ENCODE measurements around the gene PIK3R2. TPM values are rescaled to one million over a fixed set of nuclear protein-coding genes. Genes with fewer than 3 reads are reported as not detected.
A peak's percentile ranks its signal among the peaks of the same experiment; 100 is the strongest.

Gene PIK3R2
- total RNA-seq, 1 donor, result 36.7 TPM

DNA sequence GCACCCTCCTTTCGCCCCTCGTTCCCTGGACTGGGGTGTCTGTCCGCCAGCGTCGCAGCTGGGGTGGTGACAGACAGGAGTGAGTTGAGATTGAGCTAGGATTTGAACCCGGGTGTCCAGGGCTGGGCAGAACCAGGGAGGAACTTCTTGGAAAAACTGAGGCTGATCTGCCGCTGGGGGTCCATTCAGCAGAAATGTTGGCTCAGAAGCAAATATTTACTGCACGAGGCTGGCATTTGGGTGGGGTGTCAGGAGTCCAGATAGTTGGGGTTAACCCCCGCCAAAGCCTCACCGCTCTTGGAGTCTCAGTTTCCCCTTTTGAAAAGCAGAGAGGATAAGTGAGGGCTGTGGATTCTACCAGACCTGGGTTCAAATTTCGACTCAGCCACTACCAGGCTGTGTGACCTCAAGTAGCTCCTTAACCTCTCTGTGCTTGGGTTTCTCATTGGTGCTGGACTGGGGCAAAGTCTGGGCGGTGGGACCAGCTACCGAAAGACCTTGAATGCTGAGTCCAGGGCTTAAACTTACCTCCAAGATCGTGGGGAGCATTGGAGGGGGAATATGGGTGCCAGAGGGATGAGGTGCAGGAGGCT lies 34.4 kb upstream of the PIK3R2 start:
- peak overlapping the region; percentile 75 for H3K4me3 ChIP-seq (ENCODE audit: low read depth, low read length)
- DNase-seq (ENCODE audit: low read depth), result no peak
- TF ChIP-seq CTCF (IDR thresholded peaks at IDR 0.05; ENCODE audit: insufficient read depth, low read length), result no peak

- DNase-seq (ENCODE audit: low read depth), result peak; percentile 54
- TF ChIP-seq CTCF (IDR thresholded peaks at IDR 0.05; ENCODE audit: insufficient read depth, low read length), result no peak
- H3K4me3 ChIP-seq (ENCODE audit: low read depth, low read length), result peak overlapping the region; percentile 75
Observed at GRCh38 chr19:18119013-18119716, 33.8 kb upstream of the PIK3R2 start.

- no peak for TF ChIP-seq CTCF (IDR thresholded peaks at IDR 0.05; ENCODE audit: insufficient read depth, low read length)
- DNase-seq (ENCODE audit: low read depth), result no peak
- no peak overlapping the region for H3K4me3 ChIP-seq (ENCODE audit: low read depth, low read length)
Observed at GRCh38 chr19:18119717-18120105, 33.3 kb upstream of the PIK3R2 start.

- no peak overlapping the region for H3K4me3 ChIP-seq (ENCODE audit: low read depth, low read length)
- no peak for TF ChIP-seq CTCF (IDR thresholded peaks at IDR 0.05; ENCODE audit: insufficient read depth, low read length)
- no peak for DNase-seq (ENCODE audit: low read depth)
Observed at GRCh38 chr19:18120127-18120526, 32.8 kb upstream of the PIK3R2 start.

DNA sequence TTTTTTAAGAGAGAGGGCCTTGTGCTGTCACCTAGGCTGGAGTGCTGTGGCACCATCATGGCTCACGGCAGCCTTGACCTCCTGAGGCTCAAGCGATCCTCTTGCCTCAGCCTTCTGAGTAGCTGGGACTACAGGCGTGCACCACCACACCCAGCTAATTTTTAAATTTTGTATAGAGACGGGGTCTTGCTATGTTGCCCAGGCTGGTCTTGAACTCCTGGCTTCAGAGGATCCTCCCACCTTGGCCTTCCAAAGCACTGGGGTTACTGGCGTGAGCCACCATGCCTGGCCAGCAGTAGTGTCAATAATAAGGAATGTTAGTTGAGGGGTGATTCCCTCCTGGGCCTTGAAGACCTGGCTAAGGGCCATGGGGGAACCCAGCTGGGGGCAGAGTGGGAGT lies 31.8 kb upstream of the PIK3R2 start:
- no peak for DNase-seq (ENCODE audit: low read depth)
- H3K4me3 ChIP-seq (ENCODE audit: low read depth, low read length), result no peak overlapping the region
- TF ChIP-seq CTCF (IDR thresholded peaks at IDR 0.05; ENCODE audit: insufficient read depth, low read length), result no peak

DNA sequence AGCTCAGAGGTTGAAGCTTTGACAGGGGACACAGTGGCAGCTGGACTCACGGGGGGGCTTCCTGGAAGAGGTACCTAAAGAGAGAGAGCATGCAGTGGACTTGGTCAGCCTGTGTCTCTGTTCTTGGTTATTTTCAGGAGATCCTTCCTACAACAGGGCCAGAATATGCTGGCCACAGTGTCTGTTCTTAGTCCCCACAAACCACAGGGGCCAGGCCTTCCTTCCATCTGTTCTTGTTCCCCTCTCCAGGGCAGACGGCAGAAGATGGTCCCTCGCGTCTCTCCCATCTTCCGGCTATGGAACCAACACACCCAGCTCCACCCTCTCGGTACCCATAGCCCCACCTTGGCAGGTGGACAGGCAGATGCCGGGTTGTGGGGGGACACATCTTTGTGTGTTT lies 30.5 kb upstream of the PIK3R2 start:
- DNase-seq (ENCODE audit: low read depth), result no peak
- H3K4me3 ChIP-seq (ENCODE audit: low read depth, low read length), result no peak overlapping the region
- TF ChIP-seq CTCF (IDR thresholded peaks at IDR 0.05; ENCODE audit: insufficient read depth, low read length), result no peak
